WTC11 (cell line): Measurements from ENCODE around the gene CD300A.

ENCODE experiments used
- AR ChIP-seq: fragments of 250-450 bp; sonication (Bioruptor Pico); IDR thresholded peaks from 2 replicates; pipeline ENCODE4 v1.9.0; 2021; ENCODE audit warnings: mild to moderate bottlenecking
- CTCF ChIP-seq: fragments of 200-600 bp; IDR thresholded peaks from 2 replicates; pipeline ENCODE4 v1.8.0; 2022; ENCODE audit warnings: antibody characterized with exemption

GRCh38 chr17:74465378-74466110 lies 890 bp upstream of the CD300A start:
- TF ChIP-seq AR (CRISPR knock-in tag), result no peak
- no peak for TF ChIP-seq CTCF
